Endodermal cell (in vitro differentiated cells): ENCODE measurements around the gene PXDN. TPM values are rescaled to one million over a fixed set of nuclear protein-coding genes. Genes with fewer than 3 reads are reported as not detected.
"Not testable (repeated sequence)": the region's sequence is repeated elsewhere in the genome, so short reads cannot be mapped to it uniquely, and the experiment has no call there.

ENCODE experiments used
- DNase-seq: peaks from one replicate; pipeline ENCODE4 v3.0.0-alpha.2; 2017
- H3K27ac ChIP-seq: 2 replicates; pipeline ENCODE4 v1.5.1; 2013; ENCODE audit warnings: mild to moderate bottlenecking, low read depth, low read length, moderate library complexity
- H3K27me3 ChIP-seq: 2 replicates; pipeline ENCODE4 v1.6.1; 2013; ENCODE audit warnings: mild to moderate bottlenecking, low read length, moderate library complexity; ENCODE audit not compliant: insufficient read depth, control insufficient read depth, poor library complexity, severe bottlenecking
- H3K36me3 ChIP-seq: 2 replicates; pipeline ENCODE4 v1.7.0; 2013; ENCODE audit warnings: mild to moderate bottlenecking, low read length, moderate library complexity; ENCODE audit not compliant: control insufficient read depth, insufficient read depth
- H3K4me1 ChIP-seq: one replicate; pipeline ENCODE4 v1.7.0; 2013; ENCODE audit warnings: low read length; ENCODE audit not compliant: control insufficient read depth, insufficient read depth
- H3K4me3 ChIP-seq: 2 replicates; pipeline ENCODE4 v1.5.1; 2013; ENCODE audit warnings: mild to moderate bottlenecking, low read length, moderate library complexity
- H3K9ac ChIP-seq: 2 replicates; pipeline ENCODE4 v1.6.1; 2013; ENCODE audit warnings: mild to moderate bottlenecking, low read length, moderate library complexity; ENCODE audit not compliant: poor library complexity, severe bottlenecking; ENCODE audit errors: extremely low read depth
- H3K9me3 ChIP-seq: 2 replicates; pipeline ENCODE4 v1.6.1; 2013; ENCODE audit warnings: mild to moderate bottlenecking, low read length, moderate library complexity; ENCODE audit not compliant: control insufficient read depth
- H3K27ac Mint-ChIP-seq: 2 replicates; pipeline ENCODE4 v1.8.0; 2020; ENCODE audit warnings: mixed read lengths
- H3K27me3 Mint-ChIP-seq: 2 replicates; pipeline ENCODE4 v1.8.0; 2021; ENCODE audit warnings: mild to moderate bottlenecking, mixed read lengths; ENCODE audit not compliant: insufficient read depth
- H3K36me3 Mint-ChIP-seq: 2 replicates; pipeline ENCODE4 v1.8.0; 2020; ENCODE audit warnings: low read depth, mixed read lengths
- H3K4me1 Mint-ChIP-seq: 2 replicates; pipeline ENCODE4 v1.8.0; 2020; ENCODE audit warnings: mixed read lengths
- H3K4me3 Mint-ChIP-seq: 2 replicates; pipeline ENCODE4 v1.8.0; 2020; ENCODE audit warnings: mild to moderate bottlenecking, moderate library complexity, mixed read lengths
- H3K9me3 Mint-ChIP-seq: 2 replicates; pipeline ENCODE4 v1.8.0; 2020; ENCODE audit warnings: mild to moderate bottlenecking, mixed read lengths
- CTCF ChIP-seq: fragments of 200-600 bp; sonication (generic); conservative IDR thresholded peaks from 2 replicates; pipeline ENCODE4 v1.5.0; 2021; ENCODE audit warnings: antibody characterized with exemption, mild to moderate bottlenecking
- WGBS, 2 experiments: methylation state at CpG; one replicate each; pipeline versions ENCODE4 v1.1.5 to v1.1.7; 2013; ENCODE audit warnings: missing lambda C conversion rate in 2 of 2, mixed read lengths in 1 of 2; ENCODE audit not compliant: insufficient coverage in 1 of 2, insufficient read length in 1 of 2; 5-methylcytosine and 5-hydroxymethylcytosine counted together
- total RNA-seq, 2 donors: library from RNA; stranded (reverse); fragmentation: NEBNext Ultra II Directional in 1 of 2; extraction: Animal tissue kit (Norgen Biotek cat#: 25700) in 1 of 2; gene quantifications; 2 replicates in 1 of 2; 3 replicates in 1 of 2; pipeline ENCODE4 v1.2.1, GENCODE V29; 2021

The PXDN gene
- total RNA-seq, 2 donors from 2014 or later = 212 to 247 TPM

GRCh38 chr2:1718339-1719220 lies 25.7 kb downstream of the PXDN start:
- Histone ChIP-seq H3K36me3 (peaks cover 6% of the 10 kb centered on the region), H3K9me3 (no peaks in the 10 kb centered on the region), H3K27ac (no peak overlapping the region), H3K9ac (no peak overlapping the region), H3K27me3 (no peaks in the 10 kb centered on the region), H3K4me1 (no peaks in the 10 kb centered on the region), H3K4me3 (no peak overlapping the region)
- DNase-seq = peak; percentile 44
- H3K27me3 Mint-ChIP-seq = no peaks in the 10 kb centered on the region
- H3K4me1 Mint-ChIP-seq = peaks cover 21% of the 10 kb centered on the region
- no peak overlapping the region for H3K4me3 Mint-ChIP-seq
- H3K27ac Mint-ChIP-seq = no peak overlapping the region
- no peaks in the 10 kb centered on the region for H3K9me3 Mint-ChIP-seq
- no peak for TF ChIP-seq CTCF
- H3K36me3 Mint-ChIP-seq = peaks cover 5% of the 10 kb centered on the region
- WGBS, 2 experiments = 94% methylated on average over 22 to 23 of the region's 23 CpGs

DNA sequence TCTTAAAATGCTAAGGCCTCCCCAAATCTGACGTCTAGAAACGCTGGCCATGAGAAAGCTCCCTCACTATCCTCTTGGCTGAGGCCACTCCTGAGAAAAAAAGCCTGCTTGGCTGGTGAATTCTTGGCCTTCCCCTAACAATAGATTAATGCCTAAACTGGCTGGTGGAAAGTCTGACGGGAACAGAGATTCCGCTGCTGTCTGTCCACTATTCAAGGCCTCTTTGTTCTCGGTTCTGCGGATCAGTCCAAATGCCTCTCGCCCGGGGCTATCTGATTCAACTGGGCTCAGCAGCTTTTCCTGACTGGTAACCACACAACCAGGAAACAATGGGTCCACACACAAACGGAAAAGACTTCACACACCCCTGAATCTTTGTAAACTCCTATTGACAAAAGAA lies 27.2 kb downstream of the PXDN start:
- no peaks in the 10 kb centered on the region for H3K27me3 ChIP-seq
- H3K9ac ChIP-seq = no peak overlapping the region
- peaks cover 21% of the 10 kb centered on the region for H3K4me1 Mint-ChIP-seq
- 78 to 83% methylated on average over 6 to 9 of the region's 9 CpGs for WGBS, 2 experiments
- H3K27ac ChIP-seq = peak overlapping the region; percentile 31
- H3K36me3 Mint-ChIP-seq = peaks cover 5% of the 10 kb centered on the region
- H3K4me3 ChIP-seq = no peak overlapping the region
- no peak for TF ChIP-seq CTCF
- H3K27ac Mint-ChIP-seq = peak overlapping the region; percentile 83
- H3K36me3 ChIP-seq = peaks cover 8% of the 10 kb centered on the region
- DNase-seq = peak; percentile 42
- H3K27me3 Mint-ChIP-seq = no peaks in the 10 kb centered on the region
- H3K4me1 ChIP-seq = no peaks in the 10 kb centered on the region
- H3K9me3 ChIP-seq = no peaks in the 10 kb centered on the region
- no peak overlapping the region for H3K4me3 Mint-ChIP-seq
- H3K9me3 Mint-ChIP-seq = no peaks in the 10 kb centered on the region

- Histone ChIP-seq H3K36me3 (peaks cover 4% of the 10 kb centered on the region), H3K27ac (peak overlapping the region; percentile 31), H3K4me1 (no peaks in the 10 kb centered on the region), H3K9me3 (no peaks in the 10 kb centered on the region), H3K27me3 (no peaks in the 10 kb centered on the region), H3K9ac (no peak overlapping the region), H3K4me3 (no peak overlapping the region)
- 98 to 100% methylated on average over 3 to 9 of the region's 9 CpGs for WGBS, 2 experiments
- Mint-ChIP-seq H3K27me3 (no peaks in the 10 kb centered on the region), H3K9me3 (no peaks in the 10 kb centered on the region), H3K4me3 (no peak overlapping the region), H3K27ac (peak overlapping the region; percentile 83), H3K36me3 (peaks cover 7% of the 10 kb centered on the region), H3K4me1 (peaks cover 21% of the 10 kb centered on the region)
- DNase-seq = peak; percentile 17
- no peak for TF ChIP-seq CTCF
These were observed 27.9 kb downstream of the PXDN start for GRCh38 chr2:1716441-1716840.

DNA sequence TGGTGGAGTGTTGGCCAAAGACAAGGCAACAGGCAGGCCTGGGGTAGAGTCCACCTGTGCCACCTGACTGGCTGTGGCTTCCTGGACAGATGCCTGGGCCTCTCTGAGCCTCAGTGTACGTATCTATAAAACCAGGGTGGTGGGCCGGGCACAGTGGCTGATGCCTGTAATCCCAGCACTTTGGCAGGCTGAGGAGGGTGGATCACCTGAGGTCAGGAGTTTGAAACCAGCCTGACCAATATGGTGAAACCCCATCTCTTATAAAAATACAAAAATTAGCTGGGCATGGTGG lies 28.4 kb downstream of the PXDN start:
- not testable (repeated sequence) for H3K4me3 Mint-ChIP-seq

More for the DNA sequence above, 28.4 kb downstream of the PXDN start:
- not testable (repeated sequence) for H3K27me3 Mint-ChIP-seq, H3K4me3 ChIP-seq, H3K27ac ChIP-seq, H3K9ac ChIP-seq, H3K9me3 Mint-ChIP-seq, H3K9me3 ChIP-seq, H3K27ac Mint-ChIP-seq, H3K36me3 ChIP-seq, H3K36me3 Mint-ChIP-seq, H3K4me1 ChIP-seq, H3K27me3 ChIP-seq
- H3K4me1 Mint-ChIP-seq = peaks cover 21% of the 10 kb centered on the region
- WGBS, 2 experiments = 85 to 100% methylated on average over 2 of the region's 2 CpGs
- peak; percentile 16 for DNase-seq
